SHP77 treated with DMSO at 0.1 percent for 48 hours (cell line): ENCODE results near the gene DCAF8.

Source experiments
- DNase-seq: peaks from one replicate; lab custom pipeline; 2025; lab: John Stamatoyannopoulos, UW

The DCAF8 gene

DNA sequence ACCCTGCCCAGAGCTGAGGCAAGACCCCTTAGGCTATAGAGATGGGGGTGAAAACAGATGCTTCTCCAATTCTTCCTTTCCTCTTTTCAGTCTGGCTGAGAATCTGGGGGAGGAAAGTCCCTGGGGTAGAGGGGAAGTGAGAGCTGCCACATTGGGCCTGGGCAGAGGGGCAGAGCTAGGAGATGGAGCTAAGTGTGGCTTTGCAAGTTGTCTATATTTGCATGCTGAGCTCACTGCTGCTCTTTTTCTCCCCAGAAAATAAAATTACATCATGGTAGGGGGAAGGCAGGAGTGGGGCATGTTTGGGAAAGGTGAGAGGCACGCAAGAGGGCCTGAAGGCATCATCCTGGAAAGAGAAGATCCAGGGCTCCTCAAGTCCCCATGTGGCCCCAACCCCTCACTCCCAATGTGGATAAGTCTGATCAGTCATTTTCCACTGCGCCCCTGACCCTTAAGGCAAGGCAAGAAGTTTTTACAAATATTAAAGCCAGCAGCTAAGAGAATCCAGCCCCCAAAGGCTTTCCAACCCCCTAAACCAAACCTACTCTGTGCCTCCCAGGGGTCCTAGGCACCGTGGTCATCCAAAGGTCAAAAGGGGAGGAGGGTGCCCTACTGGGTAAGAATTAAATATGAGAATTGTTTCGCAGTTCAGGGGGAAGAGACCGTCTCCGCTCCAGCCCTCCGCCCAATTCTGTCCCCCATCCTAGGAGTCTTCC, 57.7 kb downstream of the DCAF8 start:
- no peak for DNase-seq

DNA sequence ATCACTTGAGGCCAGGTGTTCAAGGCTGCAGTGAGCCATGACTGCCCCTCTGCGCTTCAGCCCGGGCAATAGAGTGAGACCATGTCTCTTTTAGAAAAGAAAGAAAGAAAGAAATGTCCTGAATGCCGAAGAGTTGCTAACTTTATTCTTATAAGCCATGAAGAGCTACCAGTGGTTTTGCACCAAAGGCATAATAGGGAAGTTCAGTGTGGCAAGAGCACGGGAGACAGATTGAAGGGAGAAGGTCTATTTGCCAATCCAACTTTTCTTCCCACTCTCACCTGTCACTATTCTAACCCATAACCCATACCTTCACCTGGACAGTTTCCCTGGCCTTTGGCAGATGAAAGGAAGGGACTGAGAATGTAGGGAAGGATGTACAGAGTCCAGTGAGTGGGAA, 61.6 kb downstream of the DCAF8 start:
- no peak for DNase-seq

DNA sequence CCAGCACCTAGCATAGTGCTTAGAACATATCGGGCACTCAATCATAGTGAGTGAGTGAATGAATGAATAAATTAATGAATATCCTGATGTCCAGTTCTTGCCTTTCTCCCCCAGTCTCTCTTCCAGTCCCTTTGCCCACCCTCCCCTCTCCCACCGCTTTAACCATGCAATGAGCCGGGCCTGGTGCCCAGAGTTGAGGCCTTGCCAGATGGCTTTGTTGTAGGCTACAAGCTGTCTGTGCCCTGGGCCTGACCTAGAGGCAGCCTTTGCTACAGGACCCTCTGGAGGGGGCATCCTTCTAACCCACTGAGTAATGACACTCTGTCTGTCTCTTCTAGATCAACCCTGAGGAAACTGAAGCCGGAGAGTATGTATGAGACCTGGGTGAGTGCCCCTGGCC, 65.1 kb downstream of the DCAF8 start:
- DNase-seq: no peak

DNA sequence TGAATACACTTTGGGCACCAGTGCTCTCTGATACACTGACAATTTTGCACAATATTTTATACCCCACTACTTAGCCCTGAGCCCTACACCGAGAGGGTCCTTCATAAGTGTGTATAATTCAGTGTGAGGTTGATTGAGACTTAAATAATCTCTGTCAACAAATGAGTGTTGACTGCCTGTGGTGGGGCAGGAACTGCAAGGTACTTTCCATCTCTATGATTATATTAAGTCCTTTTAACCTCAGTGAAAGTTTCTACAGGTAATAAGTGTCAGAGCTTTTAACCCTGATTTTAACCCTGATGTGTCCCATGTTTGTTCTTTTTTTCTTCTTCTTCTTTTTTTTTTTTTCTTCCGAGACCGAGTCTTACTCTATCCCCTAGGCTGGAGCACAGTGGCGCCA, 66.2 kb downstream of the DCAF8 start:
- no peak for DNase-seq

DNA sequence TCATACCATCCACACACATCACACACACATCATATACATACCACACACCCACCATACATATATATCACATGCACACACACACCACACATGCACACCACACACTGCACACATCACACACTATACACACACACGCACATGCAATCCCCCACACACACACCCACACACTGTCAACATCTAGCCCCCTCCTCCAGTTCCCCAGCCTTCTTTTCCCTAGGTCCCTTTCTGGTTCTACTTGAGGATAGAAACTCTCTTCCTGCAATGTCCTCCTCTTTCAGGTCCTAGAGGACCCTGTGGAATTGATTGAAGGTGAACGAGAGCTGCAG, 67.7 kb downstream of the DCAF8 start:
- DNase-seq: no peak

DNA sequence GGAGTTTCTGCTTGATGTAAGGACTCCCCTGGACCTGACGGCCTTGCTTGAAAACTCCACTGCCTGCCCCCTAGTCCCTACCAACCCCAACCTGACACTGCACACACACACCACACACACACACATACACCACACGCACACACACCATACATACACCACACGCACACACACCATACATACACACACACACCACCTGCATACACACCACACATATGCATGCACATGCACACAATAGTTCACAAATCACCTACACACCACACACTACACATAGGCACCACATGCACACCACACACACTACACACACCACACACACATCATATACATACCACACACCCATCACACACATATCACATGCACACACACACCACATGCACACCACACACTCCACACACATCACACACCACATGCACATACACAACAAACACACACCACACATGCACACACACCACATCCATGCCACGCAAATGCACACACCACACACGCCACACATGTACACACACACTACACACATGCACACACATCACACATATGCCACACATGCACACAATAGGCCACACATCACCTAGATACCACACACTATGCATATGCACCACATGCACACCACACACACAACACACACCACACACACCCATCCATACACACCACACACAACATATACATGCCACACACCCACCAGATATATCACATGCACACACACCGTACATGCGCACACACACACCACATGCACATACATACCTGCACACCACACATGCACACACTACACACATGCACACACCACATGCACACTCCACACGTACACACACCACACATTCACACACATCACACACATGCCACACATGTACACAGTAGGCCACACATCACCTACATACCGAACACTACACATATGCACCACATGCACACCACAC, 68.3 kb downstream of the DCAF8 start:
- no peak for DNase-seq

DNA sequence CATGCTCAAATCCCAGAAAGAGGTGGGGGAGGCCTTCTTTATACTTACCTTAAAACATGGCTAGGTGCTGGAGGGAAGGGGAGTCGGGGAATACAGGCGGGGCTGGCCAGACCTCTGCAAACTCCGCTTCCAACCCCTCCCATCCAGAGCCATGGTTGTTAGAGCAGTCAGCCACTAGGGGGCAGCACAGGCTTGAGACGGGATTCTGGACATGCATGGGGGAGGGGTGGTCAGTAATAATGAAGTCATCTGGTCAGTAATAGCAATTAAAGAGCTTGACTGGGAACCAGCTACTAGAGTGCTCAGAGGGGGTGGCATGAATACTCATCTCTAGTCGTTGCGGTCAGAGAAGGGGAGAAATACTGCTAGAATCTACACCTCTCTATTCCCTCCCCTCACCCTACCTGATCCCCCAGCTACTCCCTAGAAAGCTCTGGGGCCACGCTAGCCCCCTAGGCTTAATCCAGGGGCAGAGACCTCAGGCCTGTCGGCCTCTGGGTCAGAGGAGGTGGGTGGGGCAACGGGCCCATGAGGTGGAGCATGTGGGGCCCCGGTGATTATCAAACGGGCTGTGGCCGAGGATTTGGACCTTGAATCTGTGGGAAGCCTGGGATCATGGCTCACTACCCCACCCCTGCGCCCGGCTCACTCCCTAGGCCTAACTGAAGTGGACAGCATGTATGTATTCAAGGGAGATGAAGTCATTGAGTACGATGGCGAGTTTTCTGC, 69.1 kb downstream of the DCAF8 start:
- DNase-seq: peak; percentile 45

DNA sequence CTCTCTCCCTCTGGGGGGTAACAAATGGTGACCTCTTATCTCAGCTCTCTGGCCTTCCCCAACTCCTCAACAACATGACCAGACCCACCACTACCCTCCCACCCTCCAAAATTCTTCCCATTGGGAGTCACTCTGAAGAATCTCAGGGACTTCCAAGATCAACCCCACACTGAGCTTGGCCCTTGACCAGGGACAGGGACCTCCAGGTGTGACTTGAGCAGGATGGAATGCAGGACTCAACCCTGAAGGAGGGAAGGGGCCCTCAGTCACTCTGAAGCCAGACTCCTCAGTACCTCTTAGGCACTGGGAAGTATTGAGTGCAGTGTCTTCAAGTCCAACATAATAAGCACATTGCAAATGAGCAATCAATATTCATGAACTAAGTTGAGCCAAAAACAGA, 70.1 kb downstream of the DCAF8 start:
- no peak for DNase-seq

DNA sequence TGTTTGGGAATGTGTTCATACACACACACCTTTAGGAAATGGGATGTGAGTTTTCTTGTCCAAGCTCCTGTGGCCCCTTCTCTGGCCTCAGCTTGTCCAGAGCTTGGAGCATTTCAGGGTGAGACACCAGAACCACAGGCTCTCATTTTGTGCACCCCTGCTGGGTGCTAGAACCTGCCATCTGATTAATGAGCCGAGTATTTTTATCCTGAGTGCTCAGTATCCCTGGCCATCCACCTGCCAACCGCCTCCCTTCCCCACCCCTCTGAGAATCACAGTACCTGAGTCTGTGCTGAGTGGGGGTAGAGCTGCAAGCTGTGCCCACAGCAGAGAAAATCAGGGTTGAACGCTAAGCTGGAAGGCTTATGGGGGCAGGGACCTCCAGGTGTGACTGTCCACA, 70.6 kb downstream of the DCAF8 start:
- no peak for DNase-seq

DNA sequence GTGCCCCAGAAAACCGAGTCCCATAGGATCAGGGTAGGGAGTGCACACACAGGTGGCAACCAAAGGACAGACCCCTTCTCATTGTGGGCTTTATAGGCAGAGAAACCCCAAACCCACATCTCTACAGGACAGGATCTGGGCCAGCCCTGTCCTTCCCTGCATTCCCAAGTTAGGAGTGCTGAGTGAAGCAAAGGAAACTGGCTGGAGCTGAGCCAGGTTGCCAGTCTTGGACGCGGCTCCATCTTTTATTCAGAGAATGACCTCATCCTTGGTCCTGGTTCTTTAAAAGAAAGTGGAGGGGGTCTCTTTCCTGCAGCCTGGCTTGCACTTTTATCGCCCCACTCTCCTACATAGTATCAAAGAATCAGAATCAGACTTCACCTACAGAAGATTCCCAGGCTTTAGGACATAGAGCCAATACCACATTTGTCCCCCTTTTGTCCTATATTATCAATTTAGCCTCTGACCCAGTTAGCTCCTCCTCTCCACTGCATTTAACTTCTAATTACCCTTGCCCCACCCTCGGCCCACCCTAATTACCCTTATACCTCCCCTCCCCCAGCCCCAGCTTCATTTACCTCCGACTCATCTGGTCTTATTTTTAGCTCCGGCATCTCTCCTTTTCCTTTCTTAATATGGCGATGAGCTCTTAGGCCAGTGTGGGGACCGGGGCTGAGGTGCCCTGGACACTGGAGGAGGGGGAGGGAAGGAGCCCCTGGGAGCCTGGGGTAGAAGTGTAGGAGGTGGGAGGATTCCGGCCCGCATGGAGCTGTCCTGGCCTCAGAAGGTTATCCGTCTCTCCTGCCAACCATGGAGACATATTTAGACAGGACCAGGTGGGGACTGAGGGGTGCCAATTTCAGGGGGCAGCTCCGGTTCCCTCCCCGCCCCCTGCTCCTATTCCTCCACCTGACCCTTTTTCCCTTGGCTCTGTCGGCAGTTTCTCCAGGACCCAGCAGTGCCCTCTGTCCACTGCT, 72.4 kb downstream of the DCAF8 start, which contains the start of gene CASQ1:
CASQ1 (plus strand) TSS at position 927 of the 977 bp plus-strand sequence. CDS start 177 bp downstream, outside the sequence.
- DNase-seq: no peak

DNA sequence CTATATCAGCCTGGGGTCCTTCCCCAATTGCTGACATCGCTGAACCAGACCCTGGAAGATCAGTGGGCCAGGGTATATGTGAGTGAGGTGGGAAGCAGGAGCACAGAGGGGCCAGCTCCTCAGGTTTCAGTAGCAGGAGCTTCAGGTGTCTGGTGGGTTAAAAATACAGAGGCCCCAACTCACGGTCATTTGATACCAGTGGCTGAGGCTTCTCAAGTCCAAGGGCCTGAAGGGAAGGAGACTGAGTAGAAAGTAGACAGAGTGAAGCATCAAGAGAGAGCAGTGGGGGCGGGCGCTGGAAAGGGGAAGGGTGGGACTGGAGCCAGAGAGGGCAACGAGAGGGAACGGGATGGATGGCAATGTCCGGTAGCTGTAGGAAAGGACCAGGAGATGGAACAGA, 74.0 kb downstream of the DCAF8 start:
- no peak for DNase-seq

DNA sequence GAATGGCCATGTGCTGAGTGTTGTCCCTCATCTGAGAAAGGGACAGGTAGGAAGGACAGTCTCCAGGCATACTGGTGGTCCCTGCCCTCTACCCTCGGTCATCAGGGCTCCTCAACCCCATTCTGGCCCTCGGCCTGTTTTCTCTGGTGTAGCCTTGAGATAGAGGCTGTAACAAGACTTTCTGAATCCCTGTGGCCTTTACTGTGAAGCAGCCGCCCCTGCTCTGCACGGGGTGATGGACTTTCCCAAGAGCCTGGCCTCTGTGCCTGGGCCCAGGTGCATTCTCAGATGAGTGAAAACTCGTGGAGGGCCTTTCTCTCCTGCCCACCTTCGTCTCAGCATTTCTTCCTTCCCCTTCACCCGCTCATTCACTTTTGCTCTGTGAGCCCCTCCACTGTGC, 74.9 kb downstream of the DCAF8 start:
- DNase-seq: no peak

DNA sequence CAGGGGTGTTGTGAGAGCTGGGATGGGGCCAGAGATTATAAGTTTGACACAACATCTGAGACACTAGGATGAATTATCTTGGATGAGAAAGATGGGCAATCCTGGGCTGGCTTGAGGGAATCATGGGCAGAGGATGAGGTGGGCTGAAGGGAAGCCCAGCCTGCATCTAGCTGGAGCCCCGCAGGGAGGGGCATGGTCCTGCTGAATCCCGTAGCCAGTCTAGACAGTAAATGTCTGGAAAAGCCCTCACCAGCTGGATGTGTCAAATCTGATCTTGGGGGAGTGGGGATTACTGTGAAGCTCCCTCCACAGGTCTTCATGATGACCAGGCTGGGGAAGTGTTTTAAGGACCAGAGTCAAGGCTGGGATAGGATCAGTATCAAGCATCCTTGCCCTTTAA, 75.6 kb downstream of the DCAF8 start:
- no peak for DNase-seq

DNA sequence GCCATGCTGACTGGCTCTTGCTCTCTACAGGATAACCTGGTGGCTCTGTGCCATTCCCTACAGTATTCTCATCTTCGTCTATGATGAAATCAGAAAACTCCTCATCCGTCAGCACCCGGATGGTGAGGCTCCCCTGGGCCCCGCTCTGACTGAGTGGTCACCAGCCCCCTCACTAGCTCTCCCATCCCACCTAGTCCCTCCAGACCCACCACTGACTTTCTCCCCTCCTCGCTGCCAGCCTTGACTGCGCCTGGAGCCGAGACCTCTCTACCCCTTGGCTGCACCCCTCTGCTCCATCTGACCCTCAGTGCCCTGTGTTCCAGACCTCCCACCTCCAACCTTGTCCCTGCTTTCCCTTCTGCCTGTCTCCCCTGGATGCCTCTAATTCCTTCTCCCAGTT, 76.1 kb downstream of the DCAF8 start:
- no peak for DNase-seq

DNA sequence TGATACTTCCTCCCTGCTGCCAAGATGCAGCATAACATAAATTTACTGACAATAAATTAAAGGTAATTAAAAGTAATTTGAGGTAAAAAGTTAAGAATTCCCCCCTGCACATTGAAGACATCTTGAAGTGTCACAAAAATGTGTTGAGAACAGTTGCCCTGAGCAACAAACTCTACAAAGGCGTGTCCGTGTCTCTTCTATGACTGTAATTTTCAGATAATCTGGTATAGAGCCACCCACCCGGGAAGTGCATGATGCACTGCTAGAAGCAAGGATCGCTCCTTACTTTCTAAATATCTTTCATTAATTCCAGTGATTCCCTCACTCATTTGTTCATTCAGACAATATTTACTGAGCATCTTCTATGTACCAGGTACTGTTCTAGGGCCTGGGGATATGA, 83.0 kb downstream of the DCAF8 start:
- no peak for DNase-seq

DNA sequence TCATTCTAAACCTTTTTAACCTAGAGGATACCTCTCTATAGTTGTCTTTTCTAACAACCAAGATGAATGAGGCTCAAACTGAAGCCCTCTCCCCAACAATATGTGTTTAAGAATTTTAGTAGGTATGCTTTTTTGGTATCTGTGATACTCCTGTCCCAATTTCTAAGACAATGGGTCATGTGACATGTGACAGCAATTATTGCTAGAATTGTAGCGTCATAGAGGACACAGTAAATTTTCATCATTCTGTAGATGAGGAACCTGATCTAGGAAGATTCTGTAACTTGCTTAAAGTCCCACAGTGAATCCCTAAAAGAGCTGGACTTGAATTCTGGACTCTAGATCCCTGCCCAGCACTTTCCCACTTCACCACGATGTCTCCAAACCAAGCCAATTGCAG, 83.6 kb downstream of the DCAF8 start:
- no peak for DNase-seq

DNA sequence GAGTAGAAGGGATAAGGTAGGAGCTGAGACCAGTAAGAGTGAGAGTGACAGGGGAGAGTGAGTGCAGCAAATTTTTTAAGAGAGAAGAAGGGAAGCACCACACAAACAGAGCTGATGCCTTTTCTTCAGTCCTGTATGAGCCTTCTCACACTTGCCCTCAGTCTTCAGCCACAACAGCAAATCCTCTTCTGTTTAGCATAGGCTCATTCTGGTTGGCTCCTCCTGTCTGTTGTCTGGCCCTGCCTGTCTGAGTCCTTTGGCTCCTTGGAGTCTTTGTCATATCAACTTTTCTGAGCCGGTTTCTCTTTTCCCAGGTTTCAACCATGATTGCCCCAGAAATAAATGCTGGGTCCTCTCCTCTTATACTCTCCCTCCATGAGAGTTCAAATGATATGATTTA, 84.7 kb downstream of the DCAF8 start:
- DNase-seq: no peak

DNA sequence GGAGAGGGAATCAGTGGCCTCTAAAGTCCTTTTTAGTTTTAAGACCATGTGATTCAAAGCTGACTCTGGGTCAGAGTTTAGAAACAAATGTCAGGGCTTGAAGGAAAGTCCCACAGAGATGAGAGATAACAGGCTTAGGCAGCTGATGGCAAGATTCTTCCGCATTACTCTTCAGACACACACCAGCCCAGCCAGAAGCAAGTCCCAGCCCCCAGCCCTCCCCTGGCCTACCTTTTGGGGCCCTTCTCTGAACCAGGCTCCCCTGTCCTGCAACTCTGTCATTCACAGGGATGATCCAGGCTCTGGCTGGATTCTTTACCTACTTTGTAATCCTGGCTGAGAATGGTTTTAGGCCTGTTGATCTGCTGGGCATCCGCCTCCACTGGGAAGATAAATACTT, 85.1 kb downstream of the DCAF8 start:
- no peak for DNase-seq

DNA sequence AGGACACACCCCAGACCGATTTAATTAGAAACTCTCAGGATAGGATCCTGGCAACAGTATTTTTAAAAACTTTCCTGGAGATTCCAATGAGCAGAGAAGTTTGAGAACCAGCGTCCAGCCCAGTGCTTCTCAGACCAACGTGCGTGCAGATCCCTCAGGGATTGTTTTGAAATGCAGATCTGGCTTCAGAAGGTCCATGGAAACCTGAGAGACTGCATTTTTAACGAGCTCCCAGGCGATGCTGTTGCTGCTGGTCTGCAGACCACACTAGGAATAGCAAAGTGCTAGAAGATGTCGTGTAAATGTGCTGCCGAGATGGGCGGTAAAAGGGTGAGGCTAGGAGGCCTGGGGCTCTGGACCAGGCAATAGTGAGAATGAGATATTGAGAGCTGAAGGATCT, 90.4 kb downstream of the DCAF8 start:
- DNase-seq: no peak

DNA sequence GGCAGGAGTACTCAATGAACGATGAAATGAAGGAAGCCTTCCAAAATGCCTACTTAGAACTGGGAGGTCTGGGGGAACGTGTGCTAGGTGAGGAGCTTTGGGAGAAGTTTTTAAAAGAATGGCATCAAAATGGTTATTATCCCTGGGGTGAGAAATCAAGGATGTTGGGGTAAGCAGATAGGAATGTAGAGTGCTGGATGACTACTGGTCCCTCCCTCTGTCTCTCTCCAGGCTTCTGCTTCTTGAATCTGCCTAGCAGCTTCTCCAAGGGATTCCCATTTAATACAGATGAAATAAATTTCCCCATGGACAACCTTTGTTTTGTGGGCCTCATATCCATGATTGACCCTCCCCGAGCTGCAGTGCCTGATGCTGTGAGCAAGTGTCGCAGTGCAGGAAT, 91.0 kb downstream of the DCAF8 start:
- DNase-seq: no peak

DNA sequence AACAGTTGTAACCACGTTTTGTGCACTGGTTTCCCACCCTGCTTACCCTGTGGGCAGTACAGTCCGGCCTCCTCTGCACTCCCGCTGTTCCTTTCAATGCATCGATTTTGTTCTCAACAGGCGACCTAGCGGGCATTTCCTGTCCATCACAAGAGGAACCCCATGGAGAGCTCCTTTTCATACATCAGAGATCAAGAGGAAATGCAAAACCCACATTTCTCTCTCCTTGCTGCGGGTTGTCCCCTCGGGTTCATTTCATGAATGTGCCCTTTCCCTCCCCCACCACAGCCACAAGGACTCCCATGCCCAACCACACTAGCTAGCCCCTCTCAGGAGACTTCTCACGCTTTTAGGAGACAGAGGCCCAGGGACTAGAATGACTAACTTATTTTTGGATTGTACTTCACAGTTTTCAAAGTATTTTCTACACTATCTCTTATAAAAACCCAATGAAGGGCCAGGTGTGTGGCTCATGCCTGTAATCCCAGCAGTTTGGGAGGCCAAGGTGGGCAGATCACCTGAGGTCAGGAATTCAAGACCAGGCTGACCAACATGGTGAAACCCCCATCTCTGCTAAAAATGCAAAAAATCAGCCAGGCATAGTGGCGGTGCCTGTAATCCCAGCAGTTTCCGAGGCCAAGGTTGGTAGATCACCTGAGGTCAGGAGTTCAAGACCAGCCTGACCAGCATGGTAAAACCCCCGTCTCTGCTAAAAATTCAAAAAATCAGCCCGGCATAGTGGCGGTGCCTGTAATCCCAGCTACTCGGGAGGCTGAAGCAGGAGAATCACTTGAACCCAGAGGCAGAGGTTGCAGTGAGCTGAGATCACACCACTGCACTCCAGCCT, 92.6 kb downstream of the DCAF8 start:
- DNase-seq: no peak
